GM19438 (cell line): ENCODE data around the gene LYPD4.
"Not testable (repeated sequence)": the region's sequence is repeated elsewhere in the genome, so short reads cannot be mapped to it uniquely, and the experiment has no call there.

Experiments used
- ATAC-seq: cut with Tn5 transposase; IDR thresholded peaks from one replicate; pipeline ENCODE4 v1.9.1; 2021; ENCODE audit warnings: low read depth; ENCODE audit not compliant: unreplicated experiment

LYPD4 gene

GRCh38 chr19:41875973-41876372 is 31.5 kb upstream of the LYPD4 start:
- ATAC-seq = not testable (repeated sequence)

DNA sequence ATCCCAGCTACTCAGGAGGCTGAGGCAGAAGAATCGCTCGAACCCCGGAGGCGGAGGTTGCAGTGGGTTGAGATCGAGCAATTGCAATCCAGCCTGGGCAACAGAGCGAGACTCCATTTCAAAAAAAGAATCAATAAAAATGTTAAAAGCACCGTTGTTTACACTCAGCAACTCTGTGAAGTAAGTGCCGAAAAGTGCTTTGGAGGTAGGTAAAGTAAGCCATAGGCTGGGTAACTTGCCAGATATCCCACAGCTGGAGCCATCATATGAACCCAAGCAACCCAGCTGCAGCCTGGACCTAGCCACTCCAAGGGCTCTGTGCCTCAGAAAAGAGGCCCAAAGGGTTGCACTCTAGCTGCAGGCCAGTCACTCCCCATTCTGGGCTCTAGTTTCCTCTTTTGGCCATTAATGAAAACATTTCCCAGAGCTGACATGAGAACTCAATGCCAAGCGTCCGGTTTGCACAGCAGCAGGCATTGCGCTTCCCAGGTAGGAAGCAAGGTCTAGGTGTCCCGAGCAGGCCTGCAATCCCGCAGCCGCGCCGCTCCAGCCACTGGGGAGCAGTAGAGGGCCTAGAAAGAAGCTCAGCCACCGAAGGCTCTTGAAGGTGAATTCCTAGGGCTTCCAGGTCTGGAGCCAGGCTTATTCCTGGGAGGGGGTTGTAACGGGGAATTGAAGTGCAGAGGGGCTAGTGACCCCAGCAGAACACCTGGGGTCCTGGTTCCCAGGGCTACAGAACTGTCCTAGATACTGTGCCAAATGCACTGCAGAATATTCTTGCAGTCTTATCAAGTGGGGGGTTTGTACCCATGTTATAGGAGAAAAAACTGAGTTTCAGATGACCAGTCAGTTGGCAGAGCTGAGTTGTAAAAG is 28.5 kb upstream of the LYPD4 start:
- no peak for ATAC-seq

DNA sequence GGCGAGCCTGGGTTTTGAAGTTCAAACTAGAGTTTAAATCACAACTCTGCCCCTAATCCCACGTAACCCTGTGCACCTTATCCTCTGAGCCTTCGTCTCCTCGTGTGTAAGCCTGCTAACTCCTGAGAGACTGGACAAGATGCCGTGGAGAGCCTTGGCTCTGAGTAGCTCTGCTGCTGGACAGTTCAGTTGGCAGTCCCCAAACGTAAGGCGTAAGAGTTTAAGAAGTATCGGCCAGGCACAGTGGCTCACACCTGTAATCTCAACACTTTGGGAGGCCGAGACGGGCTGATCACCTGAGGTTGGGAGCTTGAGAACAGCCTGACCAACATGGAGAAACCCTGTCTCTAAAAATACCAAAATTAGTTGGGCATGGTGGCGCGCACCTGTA is 27.9 kb upstream of the LYPD4 start:
- ATAC-seq = no peak

DNA sequence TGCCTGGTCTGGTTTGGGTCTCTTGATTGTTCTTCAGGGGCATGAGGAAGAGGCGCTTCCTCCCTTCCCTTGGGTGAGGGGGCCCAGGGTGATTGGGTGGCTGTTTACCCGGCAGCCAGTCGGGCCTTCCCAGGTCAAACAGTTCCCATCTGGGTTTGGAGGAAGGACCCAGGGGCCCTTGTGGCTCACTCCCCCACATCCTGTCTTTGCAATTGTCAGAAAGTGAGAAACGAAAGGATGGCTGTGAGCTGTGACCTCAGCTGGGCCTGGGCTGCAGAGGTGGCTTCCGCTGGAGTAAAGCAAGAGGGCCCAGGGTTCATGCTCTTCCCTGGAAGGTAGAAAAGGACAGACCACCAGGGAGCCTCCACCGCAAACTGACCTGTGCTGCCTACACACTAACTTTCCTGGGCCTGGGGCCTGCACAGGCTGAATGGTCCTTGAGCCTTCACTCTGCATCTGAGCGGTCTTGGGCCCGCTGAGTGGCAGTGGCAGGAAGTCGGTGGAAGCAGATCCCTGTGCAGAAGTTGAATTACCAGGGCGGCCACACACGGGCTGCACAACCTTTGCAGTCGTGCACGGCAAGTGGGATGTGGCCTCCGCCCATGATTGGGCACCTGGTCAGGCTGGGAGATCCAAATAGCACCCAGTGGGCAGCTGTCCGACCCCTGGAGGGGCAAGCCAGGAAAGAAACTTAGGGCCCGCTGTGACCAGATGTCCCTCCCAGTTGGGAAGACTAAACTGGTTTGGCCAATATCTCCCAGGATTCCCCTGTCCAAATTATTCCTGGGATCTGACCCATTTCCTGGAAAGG is 27.3 kb upstream of the LYPD4 start:
- ATAC-seq = peak; percentile 63

DNA sequence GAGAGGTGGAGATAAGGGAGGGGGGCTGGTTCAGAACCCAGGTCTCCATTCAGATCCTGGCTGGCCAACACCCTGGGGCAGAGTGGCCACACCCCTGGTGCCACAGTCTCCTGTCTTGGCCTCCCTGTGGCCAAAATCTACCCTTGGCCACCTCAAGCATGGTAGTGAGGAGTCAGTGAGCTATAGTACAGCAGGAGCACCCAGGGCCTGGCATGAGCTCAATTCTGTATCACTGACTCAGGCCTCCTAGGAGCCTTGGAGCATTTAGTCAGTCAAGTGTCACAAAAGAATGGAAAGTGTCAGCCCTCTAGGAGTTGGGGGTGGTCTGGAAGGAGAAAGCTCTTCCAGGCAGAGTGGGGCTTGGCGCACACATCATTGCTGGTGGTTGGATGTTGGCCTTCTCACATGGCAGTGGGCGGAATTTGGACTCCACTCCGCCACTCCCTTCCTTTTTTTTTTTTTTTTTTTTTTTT is 26.0 kb upstream of the LYPD4 start:
- no peak for ATAC-seq

DNA sequence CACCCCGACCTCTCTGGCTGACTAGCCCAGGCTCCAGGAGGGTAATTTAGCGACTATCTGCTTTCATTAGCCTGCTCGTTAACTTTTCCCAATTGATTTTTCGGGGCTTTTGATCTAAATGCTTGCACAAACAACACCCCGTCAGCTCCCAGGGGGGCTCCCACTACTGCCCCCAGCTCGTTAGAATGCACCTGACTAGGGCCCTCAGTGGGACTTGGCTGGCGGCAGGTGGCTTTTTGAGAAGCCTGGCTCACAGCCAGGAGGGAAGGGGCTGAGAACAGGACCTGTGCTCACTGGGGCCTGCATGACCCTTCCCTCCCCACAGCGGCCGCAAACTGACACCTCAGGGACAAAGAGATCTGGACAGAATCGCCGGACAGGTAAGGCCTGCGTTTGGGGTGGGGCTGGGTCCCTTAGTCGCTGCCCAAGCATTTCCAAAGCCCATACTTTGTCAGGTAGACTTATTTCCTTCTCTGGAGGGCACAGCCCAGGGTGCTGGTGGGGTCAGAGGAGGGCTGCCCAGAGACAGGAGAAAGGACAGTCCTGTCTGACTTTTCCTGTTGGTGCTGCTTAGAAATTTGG is 25.0 kb upstream of the LYPD4 start:
- ATAC-seq = no peak

DNA sequence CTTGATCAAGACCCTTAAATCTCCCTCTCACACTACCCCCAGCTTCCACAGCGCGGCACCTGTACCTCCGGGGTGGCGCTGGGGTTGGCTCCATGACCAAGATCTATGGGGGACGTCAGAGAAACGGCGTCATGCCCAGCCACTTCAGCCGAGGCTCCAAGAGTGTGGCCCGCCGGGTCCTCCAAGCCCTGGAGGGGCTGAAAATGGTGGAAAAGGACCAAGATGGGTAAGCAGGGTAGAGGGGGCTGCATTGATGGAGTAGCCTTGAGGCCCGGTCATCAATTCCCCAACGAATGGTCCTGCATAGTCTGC is 24.5 kb upstream of the LYPD4 start:
- no peak for ATAC-seq

DNA sequence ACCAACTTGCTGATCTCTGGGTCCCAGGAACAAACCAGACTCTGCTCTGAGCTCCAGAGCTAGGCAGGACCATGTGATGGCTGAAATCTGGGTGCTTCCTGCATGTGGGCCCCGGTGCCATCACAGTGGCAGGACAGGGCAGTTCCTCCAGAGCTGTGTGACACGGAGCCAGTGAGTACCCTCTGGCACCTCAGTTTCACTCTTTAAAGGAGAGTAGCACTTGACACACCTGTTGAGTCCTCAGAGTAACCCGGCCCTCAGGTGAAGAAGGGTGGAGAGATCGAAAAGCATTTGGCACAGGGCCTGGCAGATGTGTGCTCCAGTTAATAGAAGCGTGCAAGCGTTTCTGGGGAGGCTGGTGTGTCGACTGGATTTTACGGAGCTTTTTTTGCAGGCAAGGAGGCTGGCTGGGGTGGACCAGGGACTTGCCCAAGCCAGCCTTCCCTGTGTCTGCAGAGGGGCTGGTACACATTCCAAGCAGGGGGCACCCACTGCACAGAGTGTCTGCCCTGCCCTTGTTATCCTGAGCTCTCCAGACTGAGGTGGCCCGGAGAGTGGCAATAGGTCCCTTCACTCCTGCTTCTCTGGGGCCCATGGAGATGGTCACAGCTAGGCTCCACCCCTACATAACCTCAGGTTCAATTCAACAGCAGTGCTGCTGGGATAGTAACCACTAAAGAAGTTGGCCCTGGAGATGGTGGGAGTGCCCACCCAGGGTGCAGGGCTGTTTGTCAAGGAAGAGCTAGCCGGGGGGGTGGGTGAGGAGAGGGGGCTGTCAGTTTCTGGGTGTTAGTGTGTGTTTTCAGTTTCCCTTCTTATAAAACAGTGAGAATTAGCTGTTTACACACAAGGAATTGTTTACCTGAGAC is 23.9 kb upstream of the LYPD4 start:
- no peak for ATAC-seq

- ATAC-seq = no peak
Measured at GRCh38 chr19:41866284-41866683, 21.8 kb upstream of the LYPD4 start.

DNA sequence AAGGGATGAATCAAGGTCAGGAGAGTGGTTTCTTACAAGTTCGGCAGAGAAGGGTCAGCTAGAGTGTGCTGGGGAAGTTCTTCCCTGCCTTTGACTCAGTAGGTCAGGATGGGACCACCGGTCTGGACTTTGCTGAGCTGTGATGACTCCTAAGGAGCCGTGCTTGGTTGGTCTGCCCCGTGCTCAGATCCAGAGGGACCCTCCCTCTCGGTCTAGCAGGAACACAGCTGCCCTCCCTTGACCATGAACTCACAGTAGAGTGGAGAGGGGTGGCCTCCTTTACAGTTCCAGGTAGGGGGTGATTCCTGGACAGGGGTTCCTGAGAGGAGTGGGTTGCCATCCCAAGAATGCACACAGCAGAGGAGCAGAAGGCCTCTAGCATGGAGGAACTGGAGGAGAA is 19.9 kb upstream of the LYPD4 start:
- no peak for ATAC-seq

DNA sequence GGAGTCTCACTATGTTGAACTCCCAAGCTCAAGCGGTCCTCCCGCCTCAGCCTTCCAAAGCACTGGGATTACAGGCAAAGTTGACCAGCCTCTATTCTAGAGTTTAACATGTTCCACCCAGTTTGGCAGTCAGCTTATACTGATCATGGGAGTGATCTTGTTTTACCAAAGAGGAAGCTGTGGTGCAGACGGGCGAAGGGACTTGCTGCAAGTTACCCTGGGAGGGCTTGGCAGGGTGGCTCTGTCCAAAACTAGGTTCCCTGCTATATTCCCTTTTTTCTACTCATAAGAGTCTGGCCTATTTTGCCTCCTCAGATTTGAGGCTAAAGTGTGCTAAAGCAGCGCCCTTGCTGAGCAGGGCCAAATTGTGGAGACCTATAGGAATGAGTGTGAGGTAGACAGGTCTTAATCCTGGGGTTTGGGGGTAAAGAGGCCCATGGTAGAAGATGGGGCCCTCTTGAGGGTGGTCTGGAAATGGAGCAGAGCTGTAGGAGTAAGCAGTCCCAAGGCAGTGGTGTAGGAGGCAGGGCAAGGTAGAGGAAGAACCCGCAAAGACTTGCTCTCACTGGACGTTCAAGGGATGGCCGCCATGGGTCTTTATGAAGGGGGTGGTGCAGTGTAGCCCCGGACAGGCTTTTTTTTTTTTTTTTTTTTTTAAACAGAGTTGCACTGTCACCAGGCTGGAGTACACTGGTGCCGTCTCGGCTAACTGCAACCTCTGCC is 18.9 kb upstream of the LYPD4 start:
- no peak for ATAC-seq

DNA sequence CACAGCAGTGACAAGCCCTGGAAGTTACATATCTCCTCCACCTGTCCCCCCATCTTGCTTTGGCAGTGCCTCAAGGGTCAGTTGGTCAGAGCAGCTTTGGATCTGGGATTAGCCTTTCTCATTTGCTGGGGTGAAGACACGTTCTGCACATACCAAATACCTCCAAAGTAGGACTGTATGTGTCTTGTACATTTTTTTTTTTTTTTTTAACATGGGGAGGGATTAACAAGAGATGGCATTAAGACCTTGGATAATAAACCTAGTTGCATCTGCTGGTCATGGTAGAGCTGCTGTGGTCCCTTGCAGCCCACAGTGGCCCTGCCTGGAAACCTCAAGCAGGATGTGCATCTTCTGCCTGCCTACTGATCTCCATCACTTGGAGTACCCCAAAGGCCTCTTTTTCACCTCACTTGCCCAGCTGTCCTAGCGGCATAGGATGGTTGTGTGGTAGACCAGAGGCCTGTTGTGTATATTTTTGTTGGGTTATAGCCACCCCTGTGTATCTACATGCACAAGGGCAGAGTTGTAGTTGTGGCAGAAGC is 18.0 kb upstream of the LYPD4 start:
- ATAC-seq = no peak

GRCh38 chr19:41861846-41862245 is 17.4 kb upstream of the LYPD4 start:
- ATAC-seq = no peak

DNA sequence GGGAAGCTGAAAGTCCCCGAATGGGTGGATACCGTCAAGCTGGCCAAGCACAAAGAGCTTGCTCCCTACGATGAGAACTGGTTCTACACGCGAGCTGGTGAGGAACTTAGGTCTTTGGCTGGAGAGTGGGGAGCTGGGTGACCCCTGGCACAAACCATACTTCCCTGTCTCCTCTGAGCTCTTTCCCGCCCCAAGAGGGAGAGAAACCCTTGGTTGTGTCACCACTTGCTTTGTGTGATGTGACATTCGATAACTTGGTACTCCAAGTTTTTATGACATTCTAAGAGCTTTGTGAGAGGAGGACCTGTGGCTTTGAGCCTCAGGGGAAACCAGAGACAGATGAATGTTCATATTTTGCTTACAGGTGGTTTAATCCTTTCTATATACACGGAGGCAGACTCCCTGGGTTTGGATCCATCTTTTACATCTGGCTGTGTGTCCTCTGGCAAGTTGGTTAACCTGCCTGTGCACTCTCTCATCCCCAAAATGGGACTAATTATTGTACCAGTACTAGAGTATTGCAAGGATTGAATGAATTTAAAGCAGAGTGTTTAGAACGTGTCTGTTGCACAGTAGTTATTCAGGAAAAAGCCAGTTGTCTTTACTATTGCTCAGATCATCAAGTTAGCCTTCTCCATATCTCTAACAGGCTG is 16.8 kb upstream of the LYPD4 start:
- no peak for ATAC-seq

GRCh38 chr19:41860419-41861115 is 16.1 kb upstream of the LYPD4 start:
- ATAC-seq = no peak

GRCh38 chr19:41859618-41860418 is 15.3 kb upstream of the LYPD4 start, which contains the start of gene RPS19:
Gene RPS19, plus strand, starts transcription at chr19:41860255. Its CDS starts 520 bp downstream, at chr19:41860775.
- ATAC-seq = peak; percentile 84

GRCh38 chr19:41859213-41859617 is 14.7 kb upstream of the LYPD4 start:
- ATAC-seq = no peak

DNA sequence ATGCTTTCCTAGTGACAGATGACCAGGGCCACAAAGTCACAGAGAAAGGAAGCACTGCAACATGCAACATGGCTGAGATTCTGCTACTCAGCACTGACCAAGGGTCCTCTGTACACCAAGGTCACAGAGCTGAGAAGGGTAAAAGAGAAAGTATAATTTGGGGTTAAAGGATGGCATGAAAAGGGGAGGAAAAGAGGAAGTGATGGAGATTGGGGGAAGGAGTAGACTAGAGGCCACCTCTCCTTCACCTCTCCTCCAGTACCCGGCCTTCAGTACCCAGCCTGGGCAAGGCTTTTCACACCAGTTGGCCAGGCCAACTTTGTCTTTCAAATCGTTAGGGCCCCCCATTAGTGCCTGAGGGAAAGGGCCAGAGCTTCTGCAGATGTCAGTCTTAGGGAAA is 9.3 kb upstream of the LYPD4 start:
- ATAC-seq = no peak
